Gastroesophageal sphincter (tissue), 4 donors: ENCODE results near the gene EIF4A3. TPM values are rescaled to one million over a fixed set of nuclear protein-coding genes. Genes with fewer than 3 reads are reported as not detected.

Experiments
- ATAC-seq: fragments of 150-250 bp; one replicate; pipeline ENCODE4 v1.9.1; 2016; ENCODE audit warnings: mild to moderate bottlenecking, moderate library complexity
- H3K27ac ChIP-seq, 4 donors: fragments of 200-600 bp; sonication (generic) in 3 of 4; 1 replicate in 3 of 4; 2 replicates in 1 of 4; pipeline ENCODE4 v1.5.1; 2016 to 2019
- H3K27me3 ChIP-seq: fragments of 200-600 bp; sonication (generic); one replicate; pipeline ENCODE4 v1.5.1; 2019
- H3K36me3 ChIP-seq, 2 donors: fragments of 200-600 bp; sonication (generic); one replicate each; pipeline ENCODE4 v1.5.1; 2019; ENCODE audit warnings: control low read depth in 1 of 2
- H3K4me1 ChIP-seq, 3 donors: fragments of 200-600 bp; sonication (generic); 1 replicate in 2 of 3; 2 replicates in 1 of 3; pipeline ENCODE4 v1.5.1; 2016 to 2019; ENCODE audit warnings: control low read depth in 2 of 3
- H3K4me3 ChIP-seq, 2 donors: fragments of 200-600 bp; sonication (generic); one replicate each; pipeline ENCODE4 v1.5.1; 2019; ENCODE audit warnings: mild to moderate bottlenecking in 1 of 2, moderate library complexity in 1 of 2
- H3K9me3 ChIP-seq, 3 donors: fragments of 200-600 bp; sonication (generic); one replicate each; pipeline ENCODE4 v1.5.1; 2017 to 2019; ENCODE audit warnings: control low read depth in 2 of 3
- CTCF ChIP-seq, 4 experiments: fragments of 200-600 bp in 2 of 4; fragments of 450-650 bp in 2 of 4; sonication (generic) in 1 of 4; IDR thresholded peaks; one replicate each; pipeline ENCODE4 v1.5.1; 2017 to 2019; ENCODE audit warnings: antibody characterized with exemption in 4 of 4, mild to moderate bottlenecking in 2 of 4, moderate library complexity in 2 of 4
- EP300 ChIP-seq: sonication (generic); formaldehyde crosslinking; IDR thresholded peaks from one replicate; pipeline ENCODE4 v1.6.1; 2017; ENCODE audit warnings: antibody characterized with exemption, mild to moderate bottlenecking
- POLR2A ChIP-seq, 2 donors: fragments of 450-650 bp; IDR thresholded peaks; one replicate each; pipeline ENCODE4 v1.6.1; 2017; ENCODE audit warnings: antibody characterized with exemption in 2 of 2, mild to moderate bottlenecking in 2 of 2, moderate library complexity in 1 of 2
- POLR2AphosphoS5 ChIP-seq: sonication (generic); formaldehyde crosslinking; IDR thresholded peaks from one replicate; pipeline ENCODE4 v1.6.1; 2017; ENCODE audit warnings: antibody characterized with exemption
- WGBS, 2 donors: methylation state at CpG; one replicate each; pipeline ENCODE4 v1.1.5; 2018; ENCODE audit warnings: low coverage in 1 of 2; 5-methylcytosine and 5-hydroxymethylcytosine counted together
- total RNA-seq, 4 donors: library from RNA; depleted of rRNA; stranded (reverse); fragments of >200 nt; gene quantifications; one replicate each; pipeline ENCODE4 v1.1.0, GENCODE V29; 2016

The EIF4A3 gene
- total RNA-seq, 4 donors from 2014 or later = 37.9 to 61.6 (median 49.0) TPM

DNA sequence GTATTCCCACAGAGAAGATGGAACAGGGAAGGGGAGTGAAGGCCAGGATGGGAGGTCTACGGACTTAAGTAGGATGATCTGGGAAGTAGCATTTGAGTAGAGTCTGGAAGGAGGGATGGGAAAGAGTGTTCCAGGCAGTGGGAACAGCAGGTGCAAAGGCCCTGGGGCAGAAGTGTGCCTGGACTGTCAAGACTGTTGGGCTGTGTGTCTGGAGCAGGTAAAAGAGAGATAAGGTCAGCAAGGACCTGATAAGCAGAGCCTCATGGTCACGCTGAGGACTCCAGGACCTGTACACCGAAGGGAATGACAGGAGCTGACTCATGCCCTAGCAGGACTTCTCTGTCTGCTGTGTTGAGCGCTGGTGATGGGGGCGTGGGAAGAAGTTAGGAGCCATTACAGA is 22.2 kb upstream of the EIF4A3 start:
- TF ChIP-seq CTCF (IDR thresholded peaks at IDR 0.05) = no peak
- TF ChIP-seq POLR2A (IDR thresholded peaks at IDR 0.05) = no peak
- no peak for TF ChIP-seq POLR2AphosphoS5
- no peak for TF ChIP-seq EP300
- 92 to 100% methylated on average over 3 to 5 of the region's 5 CpGs for WGBS, 2 donors
- H3K36me3 ChIP-seq = no peaks in the 10 kb centered on the region
- no peak overlapping the region for H3K27ac ChIP-seq
- no peak overlapping the region for H3K4me3 ChIP-seq
- no peak for ATAC-seq
- no peaks in the 10 kb centered on the region for H3K9me3 ChIP-seq
- H3K4me1 ChIP-seq = no peaks in the 10 kb centered on the region
- H3K27me3 ChIP-seq = peaks cover 15% of the 10 kb centered on the region

DNA sequence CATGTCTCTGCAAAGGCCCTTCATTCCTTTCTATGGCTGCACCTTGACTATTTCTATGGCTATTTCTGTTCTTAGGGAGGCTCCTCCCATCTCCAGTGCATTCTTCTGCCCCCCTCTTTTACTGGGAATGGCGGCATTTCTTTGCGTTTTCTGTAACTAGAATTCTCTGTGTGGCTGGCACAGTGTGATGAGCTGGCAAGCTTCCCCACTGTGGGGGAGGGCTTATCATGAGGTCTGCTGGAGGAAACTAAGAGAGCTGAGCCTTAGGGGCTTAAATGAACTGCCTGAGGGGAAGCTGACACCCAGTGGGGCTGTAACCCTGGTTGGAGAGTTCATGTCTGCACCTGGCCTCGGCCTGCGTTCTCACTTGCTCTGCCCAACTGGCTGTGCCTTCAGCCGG is 21.4 kb upstream of the EIF4A3 start:
- TF ChIP-seq POLR2AphosphoS5 (no peak), CTCF (IDR thresholded peaks at IDR 0.05) (no peak), EP300 (no peak), POLR2A (IDR thresholded peaks at IDR 0.05) (no peak)
- H3K27me3 ChIP-seq = peaks cover 15% of the 10 kb centered on the region
- H3K4me1 ChIP-seq = no peaks in the 10 kb centered on the region
- H3K4me3 ChIP-seq = no peak overlapping the region
- ATAC-seq = no peak
- H3K36me3 ChIP-seq = no peaks in the 10 kb centered on the region
- no peaks in the 10 kb centered on the region for H3K9me3 ChIP-seq
- 30% methylated on average over 4 of the region's 5 CpGs; no CpG with 5 or more reads in 1 of the 2 donors for WGBS, 2 donors
- no peak overlapping the region for H3K27ac ChIP-seq

GRCh38 chr17:80166446-80166845 is 19.5 kb upstream of the EIF4A3 start:
- no peak for ATAC-seq
- H3K27me3 ChIP-seq = peaks cover 15% of the 10 kb centered on the region
- no peaks in the 10 kb centered on the region for H3K9me3 ChIP-seq
- H3K4me3 ChIP-seq = no peak overlapping the region
- H3K4me1 ChIP-seq = no peaks in the 10 kb centered on the region
- no peak overlapping the region for H3K27ac ChIP-seq
- no peak for TF ChIP-seq POLR2A (IDR thresholded peaks at IDR 0.05)
- no peak for TF ChIP-seq EP300
- TF ChIP-seq CTCF (IDR thresholded peaks at IDR 0.05) = no peak
- TF ChIP-seq POLR2AphosphoS5 = no peak
- WGBS, 2 donors = 82 to 91% methylated on average over 5 to 6 of the region's 6 CpGs
- H3K36me3 ChIP-seq = no peaks in the 10 kb centered on the region

GRCh38 chr17:80164185-80164584 is 17.3 kb upstream of the EIF4A3 start:
- TF ChIP-seq CTCF (IDR thresholded peaks at IDR 0.05) (no peak), POLR2A (IDR thresholded peaks at IDR 0.05) (no peak), EP300 (no peak), POLR2AphosphoS5 (no peak)
- H3K9me3 ChIP-seq = no peaks in the 10 kb centered on the region

DNA sequence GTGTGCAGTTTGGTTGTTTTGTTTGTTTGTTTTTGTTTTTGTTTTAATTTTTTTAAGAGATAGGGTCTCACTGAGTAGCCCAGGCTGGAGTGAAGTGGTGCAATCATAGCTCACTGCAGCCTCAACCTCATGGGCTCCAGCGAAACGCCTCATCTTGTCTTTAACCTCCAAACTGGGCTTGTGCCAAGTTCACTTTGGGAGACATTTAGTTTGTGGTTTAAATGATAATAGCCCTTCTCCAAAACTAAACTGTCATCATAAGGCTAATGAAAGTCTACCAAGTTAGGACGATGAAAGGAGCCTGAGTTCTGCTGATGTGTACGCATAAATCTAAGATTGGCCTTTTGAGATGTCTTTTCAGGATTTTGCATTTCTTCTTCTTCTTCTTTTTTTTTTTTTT is 16.4 kb upstream of the EIF4A3 start:
- no peak overlapping the region for H3K4me3 ChIP-seq
- 83 to 84% methylated on average over 2 to 4 of the region's 4 CpGs for WGBS, 2 donors
- H3K9me3 ChIP-seq = no peaks in the 10 kb centered on the region
- no peak overlapping the region for H3K27ac ChIP-seq
- TF ChIP-seq POLR2A (IDR thresholded peaks at IDR 0.05) (no peak), POLR2AphosphoS5 (no peak), CTCF (IDR thresholded peaks at IDR 0.05) (no peak), EP300 (no peak)
- H3K4me1 ChIP-seq = no peaks in the 10 kb centered on the region
- ATAC-seq = no peak
- no peaks in the 10 kb centered on the region for H3K36me3 ChIP-seq
- H3K27me3 ChIP-seq = peaks cover 10% of the 10 kb centered on the region

More at GRCh38 chr17:80164185-80164584, 17.3 kb upstream of the EIF4A3 start:
- H3K36me3 ChIP-seq = no peaks in the 10 kb centered on the region
- H3K27me3 ChIP-seq = peaks cover 10% of the 10 kb centered on the region
- no peak overlapping the region for H3K4me3 ChIP-seq
- no peak overlapping the region for H3K27ac ChIP-seq
- no peaks in the 10 kb centered on the region for H3K4me1 ChIP-seq
- no peak for ATAC-seq
- WGBS, 2 donors = 75% methylated on average over 10 of the region's 11 CpGs; no CpG with 5 or more reads in 1 of the 2 donors
